ENCODE data around the gene GRIK4. TPM values are rescaled to one million over a fixed set of nuclear protein-coding genes. Genes with fewer than 3 reads are reported as not detected.

GRIK4 gene
- total RNA-seq, 1 donor from 2014 or later: 0.89 TPM

DNA sequence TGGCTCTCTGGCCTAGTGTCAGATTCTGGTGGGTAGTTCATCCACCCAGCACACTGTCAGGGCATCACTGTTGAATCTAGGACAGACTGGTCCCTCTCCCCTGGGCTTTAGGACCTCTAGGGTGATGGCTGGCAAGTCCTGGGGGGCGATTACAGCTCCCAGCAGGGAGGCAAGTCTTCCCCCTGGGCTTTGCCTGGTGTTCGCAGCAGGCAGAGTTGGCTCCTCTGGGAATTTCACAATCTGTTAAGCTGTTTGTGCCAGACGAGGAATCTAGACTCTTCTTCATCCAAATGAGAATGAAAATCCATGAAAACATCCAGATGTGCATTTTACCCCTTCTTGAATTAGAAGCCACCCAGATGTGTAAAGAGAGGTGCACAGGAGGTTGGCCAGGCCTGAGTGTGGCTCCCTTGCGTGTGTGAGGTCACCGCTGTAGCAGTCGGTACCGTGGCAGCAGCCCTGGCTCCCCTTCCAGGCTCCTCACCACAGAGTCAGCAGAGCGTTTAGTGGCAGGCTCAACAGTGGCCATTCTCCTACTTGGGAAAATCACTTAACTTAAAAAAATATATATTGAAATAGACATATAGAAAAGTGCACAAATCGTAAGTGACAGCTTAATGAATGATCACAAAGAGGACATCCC lies 412.4 kb downstream of the GRIK4 start:
- Mint-ChIP-seq H3K27me3 (ENCODE audit: low read depth) (no peaks in the 10 kb centered on the region), H3K4me1 (peaks cover 8% of the 10 kb centered on the region), H3K4me3 (no peak overlapping the region), H3K9me3 (no peaks in the 10 kb centered on the region), H3K36me3 (ENCODE audit: low read depth) (no peaks in the 10 kb centered on the region), H3K27ac (ENCODE audit: unreplicated experiment) (no peak overlapping the region)
- DNase-seq (ENCODE audit: low read depth, low spot score): no peak
- TF ChIP-seq, protein P1, sequence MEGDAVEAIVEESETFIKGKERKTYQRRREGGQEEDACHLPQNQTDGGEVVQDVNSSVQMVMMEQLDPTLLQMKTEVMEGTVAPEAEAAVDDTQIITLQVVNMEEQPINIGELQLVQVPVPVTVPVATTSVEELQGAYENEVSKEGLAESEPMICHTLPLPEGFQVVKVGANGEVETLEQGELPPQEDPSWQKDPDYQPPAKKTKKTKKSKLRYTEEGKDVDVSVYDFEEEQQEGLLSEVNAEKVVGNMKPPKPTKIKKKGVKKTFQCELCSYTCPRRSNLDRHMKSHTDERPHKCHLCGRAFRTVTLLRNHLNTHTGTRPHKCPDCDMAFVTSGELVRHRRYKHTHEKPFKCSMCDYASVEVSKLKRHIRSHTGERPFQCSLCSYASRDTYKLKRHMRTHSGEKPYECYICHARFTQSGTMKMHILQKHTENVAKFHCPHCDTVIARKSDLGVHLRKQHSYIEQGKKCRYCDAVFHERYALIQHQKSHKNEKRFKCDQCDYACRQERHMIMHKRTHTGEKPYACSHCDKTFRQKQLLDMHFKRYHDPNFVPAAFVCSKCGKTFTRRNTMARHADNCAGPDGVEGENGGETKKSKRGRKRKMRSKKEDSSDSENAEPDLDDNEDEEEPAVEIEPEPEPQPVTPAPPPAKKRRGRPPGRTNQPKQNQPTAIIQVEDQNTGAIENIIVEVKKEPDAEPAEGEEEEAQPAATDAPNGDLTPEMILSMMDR (conservative IDR thresholded peaks at IDR 0.05): no peak

DNA sequence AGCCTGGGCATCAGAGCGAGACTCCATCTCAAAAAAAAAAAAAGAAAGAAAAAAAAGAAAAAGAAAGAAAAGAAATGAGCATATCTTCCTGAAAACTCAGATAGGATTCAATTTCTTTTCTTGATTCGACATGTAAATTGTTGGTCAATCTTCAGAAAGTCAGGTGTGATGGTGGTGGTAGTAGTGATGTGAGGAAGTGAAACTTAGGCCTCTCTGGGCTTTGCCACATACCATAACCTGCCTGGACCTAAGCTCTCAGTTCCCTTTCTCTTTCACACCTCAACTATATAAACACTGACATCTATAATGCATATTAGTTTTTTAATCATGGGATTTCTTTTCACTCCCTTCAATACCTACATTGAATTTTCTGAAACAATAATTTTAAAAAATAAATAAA lies 414.4 kb downstream of the GRIK4 start:
- Mint-ChIP-seq H3K4me3 (no peak overlapping the region), H3K36me3 (ENCODE audit: low read depth) (no peaks in the 10 kb centered on the region), H3K27me3 (ENCODE audit: low read depth) (no peaks in the 10 kb centered on the region), H3K4me1 (no peaks in the 10 kb centered on the region), H3K9me3 (no peaks in the 10 kb centered on the region), H3K27ac (ENCODE audit: unreplicated experiment) (no peak overlapping the region)
- TF ChIP-seq, protein P1 (conservative IDR thresholded peaks at IDR 0.05): no peak
- DNase-seq (ENCODE audit: low read depth, low spot score): no peak

DNA sequence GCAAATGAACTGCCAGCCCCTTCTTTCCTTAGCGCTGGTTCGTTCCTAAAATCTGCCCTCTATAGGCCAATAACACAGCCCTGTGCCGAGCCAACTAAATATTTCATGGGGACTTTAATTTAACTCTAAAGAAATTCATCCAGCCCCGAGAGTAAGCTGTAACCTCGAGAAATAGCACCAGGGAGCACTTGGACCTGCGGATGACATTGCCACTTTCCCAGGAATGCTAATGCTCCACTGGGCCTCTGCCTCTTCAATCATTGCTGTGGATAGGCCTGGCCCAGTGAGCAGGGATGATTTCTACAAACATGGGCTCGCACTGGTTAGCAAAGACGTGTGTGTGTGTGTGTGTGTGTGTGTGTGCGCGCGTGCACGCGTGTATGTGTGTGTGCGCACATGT lies 417.1 kb downstream of the GRIK4 start:
- TF ChIP-seq, protein P1 (conservative IDR thresholded peaks at IDR 0.05): no peak
- DNase-seq (ENCODE audit: low read depth, low spot score): no peak
- no peak overlapping the region for H3K27ac Mint-ChIP-seq (ENCODE audit: unreplicated experiment)
- H3K9me3 Mint-ChIP-seq: no peaks in the 10 kb centered on the region
- H3K4me3 Mint-ChIP-seq: no peak overlapping the region
- H3K27me3 Mint-ChIP-seq (ENCODE audit: low read depth): no peaks in the 10 kb centered on the region
- no peaks in the 10 kb centered on the region for H3K36me3 Mint-ChIP-seq (ENCODE audit: low read depth)
- no peaks in the 10 kb centered on the region for H3K4me1 Mint-ChIP-seq

- Mint-ChIP-seq H3K4me3 (no peak overlapping the region), H3K27me3 (ENCODE audit: low read depth) (no peaks in the 10 kb centered on the region), H3K9me3 (no peaks in the 10 kb centered on the region), H3K4me1 (no peaks in the 10 kb centered on the region), H3K36me3 (ENCODE audit: low read depth) (no peaks in the 10 kb centered on the region), H3K27ac (ENCODE audit: unreplicated experiment) (no peak overlapping the region)
- TF ChIP-seq, protein P1 (conservative IDR thresholded peaks at IDR 0.05): no peak
- DNase-seq (ENCODE audit: low read depth, low spot score): no peak
These were observed 417.5 kb downstream of the GRIK4 start for GRCh38 chr11:120929090-120929489.

GRCh38 chr11:120929664-120930154 lies 418.2 kb downstream of the GRIK4 start:
- no peaks in the 10 kb centered on the region for H3K9me3 Mint-ChIP-seq
- H3K4me3 Mint-ChIP-seq: no peak overlapping the region
- H3K27ac Mint-ChIP-seq (ENCODE audit: unreplicated experiment): no peak overlapping the region
- TF ChIP-seq, protein P1 (conservative IDR thresholded peaks at IDR 0.05): peak; percentile 71
- no peaks in the 10 kb centered on the region for H3K36me3 Mint-ChIP-seq (ENCODE audit: low read depth)
- no peaks in the 10 kb centered on the region for H3K27me3 Mint-ChIP-seq (ENCODE audit: low read depth)
- H3K4me1 Mint-ChIP-seq: no peaks in the 10 kb centered on the region
- DNase-seq (ENCODE audit: low read depth, low spot score): peak; percentile 59
